IMR-90 (cell line): ENCODE data around the gene CKB. TPM values are rescaled to one million over a fixed set of nuclear protein-coding genes. Genes with fewer than 3 reads are reported as not detected.
"Not testable (repeated sequence)": the region's sequence is repeated elsewhere in the genome, so short reads cannot be mapped to it uniquely, and the experiment has no call there.

Experiments used
- ATAC-seq: fragments of 200-7000 bp; cut with Tn5 transposase; 2 replicates; pipeline ENCODE4 v1.9.1; 2020; ENCODE audit warnings: low read depth, mild to moderate bottlenecking, moderate library complexity
- BruUV-seq: library from RNA; stranded (reverse); fragments of 400-500 nt; replicated peaks from 2 replicates; lab custom pipeline; 2021; lab: Mats Ljungman, UMichigan
- CTCF ChIA-PET: fragments of 300-600 bp; formaldehyde crosslinking; extraction: SDS; loops from one replicate; lab custom pipeline; 2021; ENCODE audit warnings: antibody characterized with exemption; lab: Yijun Ruan, JAX
- POLR2A ChIA-PET: fragments of 300-600 bp; sonication (Branson Sonifier 250); formaldehyde crosslinking; loops from one replicate; lab custom pipeline; 2022; ENCODE audit warnings: antibody characterized with exemption; ENCODE audit not compliant: unreplicated experiment; lab: Charles Lee
- DNase-seq: peaks from one replicate; pipeline ENCODE4 v3.0.0; 2013
- H2AFZ ChIP-seq: replicated peaks from 2 replicates; pipeline ENCODE3; 2013; ENCODE audit warnings: low read length, mild to moderate bottlenecking; ENCODE audit not compliant: poor library complexity
- H2AK5ac ChIP-seq: 2 replicates; pipeline ENCODE4 v1.6.1; 2013; ENCODE audit warnings: low read depth, low read length, inconsistent platforms
- H2AK9ac ChIP-seq: replicated peaks from 2 replicates; pipeline ENCODE3; 2013; ENCODE audit warnings: mild to moderate bottlenecking, low read depth, low read length, moderate library complexity; ENCODE audit not compliant: poor library complexity
- H2BK120ac ChIP-seq: 2 replicates; pipeline ENCODE4 v1.6.1; 2013; ENCODE audit warnings: low read depth, low read length, inconsistent platforms
- H2BK15ac ChIP-seq: 3 replicates; pipeline ENCODE4 v1.6.1; 2013; ENCODE audit warnings: low read depth, low read length, inconsistent platforms
- H2BK20ac ChIP-seq: 2 replicates; pipeline ENCODE4 v1.6.1; 2013; ENCODE audit warnings: low read depth, mild to moderate bottlenecking, inconsistent platforms, low read length, moderate library complexity
- H2BK5ac ChIP-seq: 2 replicates; pipeline ENCODE4 v1.6.1; 2013; ENCODE audit warnings: mild to moderate bottlenecking, low read depth, low read length, inconsistent platforms; ENCODE audit not compliant: poor library complexity, severe bottlenecking
- H3K14ac ChIP-seq: replicated peaks from 2 replicates; pipeline ENCODE4 v1.6.1; 2013; ENCODE audit warnings: low read depth, low read length, inconsistent platforms
- H3K18ac ChIP-seq: 2 replicates; pipeline ENCODE4 v1.6.1; 2013; ENCODE audit warnings: low read depth, low read length, control low read depth
- H3K23ac ChIP-seq: 2 replicates; pipeline ENCODE4 v1.6.1; 2013; ENCODE audit warnings: low read depth, low read length, inconsistent platforms
- H3K27ac ChIP-seq: 2 replicates; pipeline ENCODE4 v1.5.1; 2013; ENCODE audit warnings: mild to moderate bottlenecking, control low read depth, low read length; ENCODE audit not compliant: insufficient read depth
- H3K27me3 ChIP-seq: 2 replicates; pipeline ENCODE4 v1.6.1; 2013; ENCODE audit warnings: low read length; ENCODE audit not compliant: control insufficient read depth, insufficient read depth
- H3K36me3 ChIP-seq: 2 replicates; pipeline ENCODE4 v1.6.1; 2013; ENCODE audit warnings: low read length, mixed read lengths; ENCODE audit not compliant: control insufficient read depth, insufficient read depth
- H3K4ac ChIP-seq: 2 replicates; pipeline ENCODE4 v1.6.1; 2013; ENCODE audit warnings: low read depth, low read length, inconsistent platforms
- H3K4me1 ChIP-seq: 2 replicates; pipeline ENCODE4 v1.6.1; 2013; ENCODE audit warnings: low read length, mixed read lengths; ENCODE audit not compliant: control insufficient read depth, insufficient read depth
- H3K4me2 ChIP-seq: 2 replicates; pipeline ENCODE4 v1.6.1; 2013; ENCODE audit warnings: low read depth, mild to moderate bottlenecking, control low read depth, low read length, moderate library complexity
- H3K4me3 ChIP-seq: 2 replicates; pipeline ENCODE4 v1.5.1; 2013; ENCODE audit warnings: low read depth, mild to moderate bottlenecking, control low read depth, low read length, moderate library complexity; ENCODE audit not compliant: insufficient read depth
- H3K56ac ChIP-seq: 2 replicates; pipeline ENCODE4 v1.6.1; 2013; ENCODE audit warnings: low read length, inconsistent platforms; ENCODE audit not compliant: insufficient read depth; ENCODE audit errors: extremely low read depth
- H3K79me1 ChIP-seq, 2 experiments: 2 replicates each; pipeline ENCODE4 v1.6.1; 2013; ENCODE audit warnings: low read length in 2 of 2, inconsistent platforms in 1 of 2, low read depth in 1 of 2
- H3K9ac ChIP-seq: 2 replicates; pipeline ENCODE4 v1.6.1; 2013; ENCODE audit warnings: low read depth, low read length, control low read depth
- H3K9me1 ChIP-seq: 2 replicates; pipeline ENCODE4 v1.6.1; 2013; ENCODE audit warnings: low read length, inconsistent platforms; ENCODE audit not compliant: insufficient read depth
- H3K9me3 ChIP-seq: 2 replicates; pipeline ENCODE4 v1.6.1; 2013; ENCODE audit warnings: low read length; ENCODE audit not compliant: control insufficient read depth, insufficient read depth
- H4K20me1 ChIP-seq: 2 replicates; pipeline ENCODE4 v1.6.1; 2013; ENCODE audit warnings: low read length, inconsistent platforms; ENCODE audit not compliant: insufficient read depth
- H4K5ac ChIP-seq: 2 replicates; pipeline ENCODE4 v1.6.1; 2013; ENCODE audit warnings: mild to moderate bottlenecking, low read depth, low read length, control low read depth
- H4K8ac ChIP-seq, 2 experiments: 2 replicates each; pipeline ENCODE4 v1.6.1; 2013; ENCODE audit warnings: low read depth in 2 of 2, low read length in 2 of 2, control low read depth in 1 of 2, inconsistent platforms in 1 of 2
- H4K91ac ChIP-seq: 2 replicates; pipeline ENCODE4 v1.6.1; 2013; ENCODE audit warnings: low read depth, low read length, inconsistent platforms; ENCODE audit not compliant: insufficient read depth
- WGBS, 2 experiments: methylation state at CpG; one replicate each; pipeline versions ENCODE4 v1.1.5 to v1.1.7; 2013; ENCODE audit warnings: missing lambda C conversion rate in 2 of 2; ENCODE audit not compliant: insufficient read length in 1 of 2; ENCODE audit errors: extremely low coverage in 2 of 2; 5-methylcytosine and 5-hydroxymethylcytosine counted together
- dilution Hi-C: fragments of 300-500 bp; cut with HindIII; formaldehyde crosslinking; loops from one replicate; pipeline ENCODE4 v1.14.3; 2018; ENCODE audit warnings: low sequenced_read_pairs; ENCODE audit not compliant: unreplicated experiment
- in situ Hi-C: fragments of 300-500 bp; cut with MboI; formaldehyde crosslinking; loops from 3 replicates; pipeline ENCODE4 v1.14.3; 2019; ENCODE audit warnings: low sequenced_read_pairs, inconsistent platforms, mixed read lengths
- intact Hi-C: fragments of 100-400 bp; cut with micrococcal nuclease; formaldehyde crosslinking; loops from 2 replicates; pipeline ENCODE4 v1.10.0; 2022
- polyA plus RNA-seq, 3 experiments: library from polyadenylated mRNA; depleted of rRNA; stranded (reverse); fragments of >200 nt; gene quantifications; 2 replicates each; pipeline ENCODE4 v1.2.3, GENCODE V29; 2012; ENCODE audit warnings: low replicate concordance in 1 of 3
- total RNA-seq: library from RNA; depleted of rRNA; stranded (reverse); fragments of >200 nt; gene quantifications from 2 replicates; pipeline ENCODE4 v1.2.3, GENCODE V29; 2012

CKB gene
- total and polyA plus RNA-seq, 2 of the 4 experiments (the other 2 are of a cell fraction) = 17.7 to 82.6 TPM

DNA sequence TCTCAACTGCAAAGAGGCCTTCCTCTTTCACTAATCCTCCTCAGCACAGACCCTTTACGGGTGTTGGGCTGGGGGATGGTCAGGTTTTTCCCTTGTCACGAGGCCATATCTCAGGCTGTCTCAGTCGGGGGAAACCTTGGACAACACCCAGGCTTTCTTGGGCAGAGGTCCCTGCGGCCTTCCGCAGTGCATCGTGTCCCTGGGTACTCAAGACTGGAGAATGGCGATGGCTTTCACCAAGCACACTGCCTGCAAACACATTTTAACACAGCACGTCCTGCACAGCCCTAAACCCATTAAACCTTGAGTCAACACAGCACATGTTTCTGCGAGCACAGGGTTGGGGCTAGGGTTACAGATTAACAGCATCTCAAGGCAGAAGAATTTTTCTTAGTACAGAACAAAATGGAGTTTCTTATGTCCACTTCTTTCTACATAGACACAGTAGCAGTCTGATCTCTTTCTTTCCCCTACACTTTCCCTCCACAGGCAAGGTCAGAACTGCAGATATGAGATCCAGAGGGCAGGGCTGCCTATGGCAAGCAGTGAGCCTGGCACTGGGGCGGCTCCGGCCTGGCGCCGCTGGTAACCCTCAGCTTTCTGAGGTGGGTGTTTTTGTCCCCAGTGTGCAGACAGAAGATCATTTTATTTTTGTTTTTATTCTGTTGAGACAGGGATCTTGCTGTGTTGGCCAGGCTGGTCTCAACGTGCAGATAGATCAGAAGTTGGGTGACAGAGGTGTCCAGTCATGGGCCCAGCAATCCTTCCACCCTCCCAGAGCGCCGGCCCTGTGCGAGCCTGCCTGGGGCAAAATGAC is 3.0 kb upstream of the CKB start:
- not testable (repeated sequence) for ATAC-seq, DNase-seq

More for the DNA sequence above, 3.0 kb upstream of the CKB start:
- H3K23ac ChIP-seq, in situ Hi-C loops, H4K8ac ChIP-seq, H2AFZ ChIP-seq, intact Hi-C loops, H2AK5ac ChIP-seq, H3K4me2 ChIP-seq, H4K5ac ChIP-seq, H4K91ac ChIP-seq, POLR2A ChIA-PET, H2BK5ac ChIP-seq, H3K36me3 ChIP-seq, CTCF ChIA-PET, H3K56ac ChIP-seq, H3K4ac ChIP-seq, dilution Hi-C loops, H3K9ac ChIP-seq, BruUV-seq, H3K18ac ChIP-seq, H2BK20ac ChIP-seq, H3K4me3 ChIP-seq, H2BK120ac ChIP-seq, H3K14ac ChIP-seq, H2AK9ac ChIP-seq, H3K9me3 ChIP-seq, H2BK15ac ChIP-seq, H3K27ac ChIP-seq: not testable (repeated sequence)
- Histone ChIP-seq H3K4me1 (peaks cover 13% of the 10 kb centered on the region), H3K9me1 (peaks cover 13% of the 10 kb centered on the region), H3K79me1 (peaks cover 0 to 30% of the 10 kb centered on the region in 2 experiments; a peak in 3 of 4 replicates), H4K20me1 (peaks cover 10% of the 10 kb centered on the region), H3K27me3 (peaks cover 15% of the 10 kb centered on the region)
- whole genome bisulfite sequencing, 2 experiments = no CpG with 5 or more reads among the region's 17 CpGs
